Cardiac fibroblast (primary cell): Measurements from ENCODE around the gene PAX5.

Source experiments
- DNase-seq, 2 donors: peaks; one replicate each; pipeline versions ENCODE4 v3.0.0 to v3.0.0-alpha.2; 2010; ENCODE audit warnings: low read depth in 2 of 2
- H3K4me3 ChIP-seq, 2 donors: replicated peaks in 1 of 2; 1 replicate in 1 of 2; 2 replicates in 1 of 2; pipeline ENCODE4 v1.5.1; 2011; ENCODE audit warnings: low read depth in 2 of 2, low read length in 2 of 2, mild to moderate bottlenecking in 2 of 2, moderate library complexity in 1 of 2
- TF ChIP-seq, protein P1 (sequence below): IDR thresholded peaks from one replicate; pipeline ENCODE4 v1.5.1; 2011; ENCODE audit warnings: low read depth, mild to moderate bottlenecking, low read length, inconsistent platforms

PAX5 gene

DNA sequence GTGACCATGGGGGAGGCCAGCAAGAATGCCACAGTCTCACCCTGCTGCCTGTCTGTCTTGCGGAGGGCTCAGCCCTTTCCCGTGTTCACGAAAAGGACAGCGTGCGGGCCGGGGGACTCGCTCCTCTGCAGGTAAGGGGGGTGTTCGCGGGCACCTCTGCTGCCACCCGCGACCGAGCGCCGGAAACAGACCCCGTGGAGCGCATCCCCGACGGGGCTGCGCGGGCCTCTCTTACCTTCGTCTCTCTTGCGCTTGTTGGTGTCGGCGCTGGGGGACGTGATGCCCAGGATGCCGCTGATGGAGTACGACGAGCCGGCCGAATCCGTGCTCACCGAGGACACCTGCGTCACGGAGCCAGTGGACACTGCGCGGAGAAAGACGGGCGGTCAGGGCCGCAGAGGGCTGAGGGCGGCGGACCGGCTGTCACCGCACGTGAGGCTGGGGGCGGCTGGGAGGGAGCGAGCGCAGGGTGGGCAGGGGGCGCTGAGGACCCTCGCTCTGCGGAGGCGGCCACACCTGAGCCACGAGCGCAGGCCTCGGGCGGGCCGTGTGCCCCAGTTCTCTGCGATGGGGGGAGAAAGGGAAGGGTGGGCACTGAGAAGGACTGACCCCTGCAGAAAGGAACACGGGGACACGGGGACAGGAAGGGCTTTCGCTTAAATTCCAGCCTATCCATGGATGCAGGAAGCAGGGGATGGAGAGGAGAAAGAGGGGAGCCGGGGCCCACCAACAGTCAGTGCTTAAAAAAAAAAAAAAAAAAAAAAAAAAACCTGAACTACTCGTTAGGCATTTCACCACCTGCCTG is 31.5 kb downstream of the PAX5 start:
- TF ChIP-seq, protein P1, sequence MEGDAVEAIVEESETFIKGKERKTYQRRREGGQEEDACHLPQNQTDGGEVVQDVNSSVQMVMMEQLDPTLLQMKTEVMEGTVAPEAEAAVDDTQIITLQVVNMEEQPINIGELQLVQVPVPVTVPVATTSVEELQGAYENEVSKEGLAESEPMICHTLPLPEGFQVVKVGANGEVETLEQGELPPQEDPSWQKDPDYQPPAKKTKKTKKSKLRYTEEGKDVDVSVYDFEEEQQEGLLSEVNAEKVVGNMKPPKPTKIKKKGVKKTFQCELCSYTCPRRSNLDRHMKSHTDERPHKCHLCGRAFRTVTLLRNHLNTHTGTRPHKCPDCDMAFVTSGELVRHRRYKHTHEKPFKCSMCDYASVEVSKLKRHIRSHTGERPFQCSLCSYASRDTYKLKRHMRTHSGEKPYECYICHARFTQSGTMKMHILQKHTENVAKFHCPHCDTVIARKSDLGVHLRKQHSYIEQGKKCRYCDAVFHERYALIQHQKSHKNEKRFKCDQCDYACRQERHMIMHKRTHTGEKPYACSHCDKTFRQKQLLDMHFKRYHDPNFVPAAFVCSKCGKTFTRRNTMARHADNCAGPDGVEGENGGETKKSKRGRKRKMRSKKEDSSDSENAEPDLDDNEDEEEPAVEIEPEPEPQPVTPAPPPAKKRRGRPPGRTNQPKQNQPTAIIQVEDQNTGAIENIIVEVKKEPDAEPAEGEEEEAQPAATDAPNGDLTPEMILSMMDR = no peak
- no peak overlapping the region for H3K4me3 ChIP-seq
- DNase-seq = no peak

DNA sequence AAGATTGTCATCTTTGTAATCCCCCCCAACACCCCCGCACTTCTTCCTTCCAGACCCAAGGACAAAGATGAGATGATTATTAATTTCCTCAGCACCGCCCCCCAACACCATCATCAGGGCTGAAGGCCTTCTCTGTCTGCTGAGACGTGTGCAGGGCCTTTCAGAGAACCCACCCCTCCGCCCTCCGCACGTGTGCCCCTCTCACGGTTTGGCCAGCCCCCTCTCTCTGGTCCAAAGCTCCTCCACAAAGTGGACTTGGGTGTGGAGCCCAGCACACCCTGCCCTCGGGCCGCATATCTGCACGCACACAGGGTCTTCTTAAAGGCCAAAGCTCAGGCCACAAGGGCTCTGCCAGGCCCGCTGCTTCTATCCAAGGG is 32.0 kb downstream of the PAX5 start:
- no peak for DNase-seq
- TF ChIP-seq, protein P1 = no peak
- no peak overlapping the region for H3K4me3 ChIP-seq

DNA sequence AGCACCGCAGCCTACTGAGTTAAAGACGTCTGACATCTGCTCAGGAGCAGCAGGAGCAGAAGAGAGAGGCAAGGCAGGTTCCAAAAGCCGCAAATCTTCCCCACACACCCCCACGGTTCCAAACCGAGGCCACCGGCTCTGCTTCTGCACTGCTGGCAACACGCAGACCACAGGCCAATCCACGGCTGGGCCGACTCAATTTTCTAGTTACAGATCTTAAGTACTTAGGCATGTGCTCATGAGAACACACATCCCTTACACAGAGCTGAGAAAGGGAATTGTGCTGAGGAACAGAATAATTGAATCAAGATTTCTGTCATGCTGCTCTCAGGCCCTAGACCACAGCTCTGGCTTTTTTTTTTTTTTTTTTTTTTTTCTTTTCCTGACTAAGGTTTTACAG is 32.6 kb downstream of the PAX5 start:
- no peak overlapping the region for H3K4me3 ChIP-seq
- TF ChIP-seq, protein P1 = no peak
- DNase-seq = no peak

DNA sequence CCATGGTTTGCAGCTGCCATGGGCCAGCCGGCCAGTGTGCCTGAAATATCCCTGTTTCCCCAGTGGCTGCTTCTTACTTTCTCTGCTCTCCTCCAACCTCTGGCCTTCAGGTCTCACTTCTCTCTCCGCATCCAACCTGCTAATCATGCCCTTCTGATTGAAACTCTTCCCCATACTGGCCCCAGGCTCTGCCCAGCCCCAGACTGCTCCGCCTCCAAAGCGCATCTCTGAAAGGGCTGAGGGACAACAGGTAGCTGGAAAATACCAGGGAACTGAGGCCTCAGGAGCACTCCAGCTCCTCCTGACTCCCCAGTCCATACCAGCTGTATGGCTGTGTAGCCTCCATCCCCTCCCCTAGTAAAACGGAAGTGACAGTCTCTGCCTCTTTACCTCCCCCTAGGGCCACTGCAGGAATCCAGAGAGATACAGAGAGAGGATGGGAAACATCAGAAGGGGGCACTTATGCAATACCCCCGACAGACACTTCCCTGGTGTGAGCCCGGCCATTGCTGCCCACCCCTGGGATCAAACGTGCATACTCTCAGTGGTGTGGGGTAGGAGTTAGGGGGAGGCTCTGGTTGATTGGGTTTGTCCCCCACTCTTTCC is 34.2 kb downstream of the PAX5 start:
- TF ChIP-seq, protein P1 = no peak
- DNase-seq = no peak

DNA sequence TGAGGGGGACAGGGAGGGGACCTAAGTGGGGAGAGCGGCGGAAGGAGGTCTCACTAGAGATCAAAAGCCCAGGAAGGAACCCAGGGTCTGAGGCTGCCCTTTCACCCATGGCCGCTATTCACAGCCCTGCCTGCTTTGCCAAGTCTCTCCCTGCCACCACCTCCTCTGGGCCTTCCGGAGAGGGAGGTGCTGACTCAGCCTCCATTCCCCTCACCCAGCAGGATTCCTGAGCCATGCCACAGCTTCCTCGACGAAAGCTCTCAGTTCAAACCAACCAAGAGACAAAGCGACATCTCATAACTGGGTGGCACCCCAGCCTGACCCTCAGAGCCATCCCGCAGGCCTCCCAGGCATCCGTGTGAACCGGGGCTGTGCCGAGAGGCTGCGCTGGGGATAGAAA is 36.7 kb downstream of the PAX5 start:
- TF ChIP-seq, protein P1 = no peak
- peak in 1 of 2 donors; percentile 13 for DNase-seq
- no peak overlapping the region for H3K4me3 ChIP-seq

More for the DNA sequence above, 34.2 kb downstream of the PAX5 start:
- H3K4me3 ChIP-seq = no peak overlapping the region

DNA sequence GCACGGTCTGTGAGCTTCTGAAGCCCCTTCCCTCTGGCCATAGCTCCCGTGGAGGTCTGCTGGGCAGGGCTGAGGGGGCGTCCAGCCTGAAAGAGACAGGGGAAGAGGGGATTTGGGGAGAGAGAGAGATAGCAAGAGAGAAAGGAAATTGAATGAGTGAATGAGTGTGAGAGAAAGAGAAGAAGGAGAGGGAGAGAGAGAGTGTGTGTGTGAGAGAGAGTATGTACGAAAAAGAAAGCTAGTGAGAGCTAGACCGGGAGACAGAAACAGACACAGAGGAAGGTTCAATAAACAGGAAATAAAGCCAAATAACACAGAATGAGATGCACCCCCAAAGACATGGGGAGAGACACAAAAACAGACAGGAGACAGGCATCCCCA is 37.4 kb downstream of the PAX5 start:
- H3K4me3 ChIP-seq = no peak overlapping the region
- DNase-seq = no peak

More for the DNA sequence above, 37.4 kb downstream of the PAX5 start:
- TF ChIP-seq, protein P1 = no peak
